ENCODE data around the gene PODXL.
"Not testable (repeated sequence)": the region's sequence is repeated elsewhere in the genome, so short reads cannot be mapped to it uniquely, and the experiment has no call there.

Gene PODXL

DNA sequence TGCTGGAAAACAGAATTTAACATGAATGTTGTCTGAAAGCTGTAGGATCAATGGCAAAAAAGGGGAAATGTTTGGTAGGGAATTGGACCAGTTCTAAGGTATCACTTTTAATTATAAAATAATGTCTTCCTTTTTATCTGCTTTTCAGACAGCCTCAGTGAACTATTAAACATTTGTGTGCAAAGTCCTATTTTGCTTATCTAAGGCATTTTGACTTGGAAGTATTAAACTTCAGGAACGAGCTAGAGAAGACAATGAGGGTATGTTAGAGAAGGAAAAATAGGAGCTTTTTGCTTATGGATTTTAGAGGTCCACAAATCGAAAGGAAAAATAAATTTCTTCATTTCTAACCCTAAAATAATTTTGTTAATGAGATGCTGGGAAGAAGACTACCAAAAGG, 63.3 kb downstream of the PODXL start:
- no peak for DNase-seq (ENCODE audit: low spot score)

DNA sequence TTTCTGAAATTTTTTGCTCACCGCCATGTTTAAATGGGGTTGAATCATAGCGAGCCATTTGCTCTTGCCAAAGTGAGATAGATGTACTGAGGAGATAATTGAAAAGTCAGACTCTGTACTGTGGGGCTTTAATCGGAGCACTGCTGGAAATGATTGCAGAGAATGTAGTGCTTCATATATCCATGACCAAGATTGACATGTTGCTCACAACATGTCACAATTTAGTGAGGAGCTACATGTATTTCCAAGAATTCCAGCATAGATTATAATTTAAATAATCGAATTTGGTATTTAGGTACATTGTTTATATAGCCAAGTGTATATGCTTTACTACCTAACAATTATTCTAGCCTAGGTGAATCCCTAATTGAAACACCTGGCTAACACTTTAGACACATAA, 66.5 kb downstream of the PODXL start:
- no peak for DNase-seq (ENCODE audit: low spot score)

- DNase-seq (ENCODE audit: low spot score) = no peak
Observed at GRCh38 chr7:131489196-131489595, 67.2 kb downstream of the PODXL start.

DNA sequence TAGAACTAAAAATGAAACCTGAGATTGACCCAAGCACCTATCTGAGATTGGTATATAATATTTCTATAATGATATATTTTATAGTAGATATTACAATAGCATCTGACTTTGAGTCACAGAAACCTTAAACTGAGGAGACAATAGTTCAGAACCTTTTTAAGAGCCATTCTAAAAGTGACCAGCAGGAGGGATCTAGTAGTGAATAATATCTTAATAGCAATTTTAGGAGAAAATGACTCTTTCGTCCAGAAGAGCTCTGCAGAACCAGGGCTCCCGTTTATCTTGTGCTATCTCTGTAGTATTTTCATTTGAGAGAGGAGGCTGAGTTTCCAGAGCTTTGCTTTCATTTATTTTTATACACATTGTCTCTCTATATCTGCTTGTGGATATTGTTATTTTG, 68.1 kb downstream of the PODXL start:
- DNase-seq (ENCODE audit: low spot score) = no peak

DNA sequence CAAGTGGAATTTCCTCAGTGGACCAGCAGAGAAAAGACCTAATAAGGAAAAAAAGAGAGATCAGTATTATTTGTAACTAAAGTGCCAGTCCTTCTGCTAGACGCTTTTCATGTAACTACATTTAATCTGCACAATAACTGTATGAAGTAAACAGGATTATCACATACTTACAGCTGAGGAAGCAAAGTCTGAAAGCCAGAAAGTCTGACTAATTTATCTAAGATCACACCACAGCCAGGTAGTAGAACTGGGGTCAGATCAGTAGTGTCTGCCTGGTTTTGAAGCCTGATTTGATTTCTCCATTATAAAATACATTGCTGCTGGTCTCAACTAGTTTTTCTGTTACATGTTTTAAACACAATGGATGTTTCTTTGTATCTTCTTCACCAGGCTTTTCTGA, 69.2 kb downstream of the PODXL start:
- DNase-seq (ENCODE audit: low spot score) = no peak

GRCh38 chr7:131486346-131486745, 70.1 kb downstream of the PODXL start:
- no peak for DNase-seq (ENCODE audit: low spot score)

DNA sequence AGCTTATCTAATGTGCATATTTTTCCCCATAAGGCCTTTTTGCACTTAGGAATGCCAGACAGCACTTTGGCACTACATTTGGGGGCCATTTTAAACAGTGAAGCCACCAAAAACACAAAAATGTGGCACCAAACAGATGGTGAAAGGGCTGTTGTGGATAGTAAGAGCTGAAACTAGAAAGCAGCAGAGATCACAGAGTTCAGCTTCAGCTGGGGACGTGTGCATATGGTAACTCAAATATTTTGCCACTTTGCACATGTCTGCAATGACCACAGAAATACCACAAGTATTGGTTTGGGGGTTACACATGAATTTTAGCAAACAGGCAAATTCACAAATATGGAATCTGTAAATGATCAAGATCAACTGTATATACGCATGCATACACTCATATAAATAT, 72.8 kb downstream of the PODXL start:
- DNase-seq (ENCODE audit: low spot score) = no peak

DNA sequence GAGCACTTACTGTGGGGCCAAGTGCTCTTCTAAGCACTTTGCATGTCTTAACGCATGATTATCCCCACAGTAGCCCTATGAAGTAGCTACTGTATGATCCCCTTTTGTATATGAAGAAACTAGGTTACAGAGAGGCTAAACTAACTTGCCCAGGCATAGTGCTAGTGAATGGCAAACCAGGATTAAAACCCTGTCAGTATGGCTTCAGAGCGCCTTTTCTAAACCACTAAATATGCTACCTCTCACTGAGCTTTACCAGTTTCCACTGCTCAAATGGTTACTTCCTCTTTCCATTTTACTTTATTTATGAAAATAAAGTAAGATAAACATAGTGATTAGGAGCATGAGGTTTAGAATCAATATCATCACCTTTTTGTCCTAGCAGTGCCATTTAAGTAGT, 73.6 kb downstream of the PODXL start:
- DNase-seq (ENCODE audit: low spot score) = no peak

DNA sequence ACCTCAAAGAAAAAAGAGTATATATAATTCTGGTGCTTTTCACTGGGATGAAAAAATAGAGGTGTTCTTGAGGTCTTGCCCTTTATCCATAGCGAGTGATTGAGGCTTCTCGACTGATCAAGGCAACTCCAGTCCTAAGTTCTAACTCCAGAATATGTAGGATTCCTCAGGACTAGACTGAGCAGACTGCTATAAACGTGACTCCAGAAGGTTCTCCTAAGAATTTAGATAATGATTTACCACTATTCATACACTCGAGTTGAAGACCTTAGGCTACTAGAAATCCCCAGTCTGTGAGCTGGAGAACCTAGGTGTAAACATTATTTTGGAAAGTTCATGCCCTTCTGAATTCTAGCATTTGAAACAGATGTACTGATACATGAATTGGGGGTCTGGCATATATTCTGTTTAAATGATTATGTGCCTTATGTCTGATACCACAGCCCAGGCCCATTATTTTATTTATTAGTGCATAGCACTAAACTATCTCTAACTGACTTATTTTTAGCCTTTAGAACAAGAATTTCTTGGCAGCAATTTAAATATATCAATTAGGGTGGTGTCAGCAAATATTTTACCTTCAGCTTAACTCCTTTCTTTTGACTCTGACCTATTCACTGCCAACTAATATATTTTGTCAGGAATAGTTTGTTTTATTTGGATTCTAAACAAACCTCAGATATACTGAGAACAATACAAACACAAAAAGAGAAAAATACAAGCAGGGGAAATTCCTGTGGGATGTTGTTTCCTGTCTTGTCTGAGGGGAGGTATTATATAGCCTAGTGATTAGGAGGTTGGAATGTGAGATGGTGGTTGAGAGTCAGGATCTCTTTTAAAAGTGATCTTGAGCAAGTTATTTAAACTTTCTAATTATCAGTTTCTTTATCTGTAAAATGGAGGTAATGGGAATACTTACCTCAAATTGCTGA, 75.8 kb downstream of the PODXL start:
- no peak for DNase-seq (ENCODE audit: low spot score)

GRCh38 chr7:131476740-131477139, 79.7 kb downstream of the PODXL start:
- DNase-seq (ENCODE audit: low spot score) = no peak

DNA sequence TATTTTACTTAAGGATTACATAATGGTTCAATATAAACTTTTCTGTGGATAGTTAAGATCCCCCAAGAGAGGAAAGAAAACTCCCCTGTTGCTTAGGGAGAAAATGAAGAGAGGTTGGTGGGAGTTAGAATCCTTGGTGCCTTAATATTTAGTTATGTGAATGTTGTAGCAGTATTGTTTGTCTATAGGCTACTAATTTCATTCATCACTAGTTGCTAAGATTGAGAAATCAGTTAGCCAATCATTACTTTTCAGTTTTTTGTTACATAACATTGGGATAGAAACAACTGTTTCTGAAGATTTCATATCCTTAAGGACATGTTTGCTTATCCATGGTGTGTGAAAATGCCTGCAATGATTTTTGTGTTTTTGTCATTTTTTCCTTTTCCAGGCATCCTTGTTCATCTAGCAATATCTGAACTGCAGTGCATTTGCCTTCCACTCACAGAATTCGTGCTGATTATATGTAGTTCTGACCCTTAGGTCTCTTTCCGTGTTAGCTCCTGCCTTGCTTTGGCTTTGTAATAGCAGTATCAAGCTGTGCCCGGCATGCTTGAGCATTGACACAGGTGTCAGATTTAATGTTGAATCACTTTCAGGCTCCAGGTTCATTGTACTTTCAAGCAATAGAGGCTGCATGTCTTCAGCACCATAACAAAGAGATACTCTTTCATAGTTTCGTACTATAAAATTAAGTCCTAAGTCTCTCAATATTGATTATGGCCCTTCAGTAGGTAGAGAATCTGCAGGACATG, 85.0 kb downstream of the PODXL start:
- no peak for DNase-seq (ENCODE audit: low spot score)

DNA sequence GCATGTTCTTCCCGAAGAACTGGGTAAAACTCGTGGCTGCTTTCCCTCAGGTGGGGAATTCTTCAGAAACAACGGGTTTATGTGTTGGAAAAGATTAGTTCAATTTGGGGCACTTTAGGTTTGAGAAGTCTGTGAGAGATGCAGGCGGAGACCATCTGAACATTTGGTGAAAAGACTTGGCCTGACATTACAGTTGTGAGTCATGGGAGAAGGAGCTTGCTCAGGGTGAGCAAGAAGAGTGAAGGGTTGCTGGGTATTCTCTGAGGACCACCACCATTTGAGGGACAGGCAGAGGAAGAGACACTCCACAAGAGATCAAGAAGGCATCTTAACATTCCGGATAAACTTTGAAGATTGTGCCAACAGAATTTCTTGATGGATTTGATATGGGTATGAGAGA, 88.6 kb downstream of the PODXL start:
- no peak for DNase-seq (ENCODE audit: low spot score)

- no peak for DNase-seq (ENCODE audit: low spot score)
Observed at GRCh38 chr7:131466735-131467365, 89.6 kb downstream of the PODXL start.

GRCh38 chr7:131462715-131463114, 93.7 kb downstream of the PODXL start:
- not testable (repeated sequence) for DNase-seq (ENCODE audit: low spot score)

DNA sequence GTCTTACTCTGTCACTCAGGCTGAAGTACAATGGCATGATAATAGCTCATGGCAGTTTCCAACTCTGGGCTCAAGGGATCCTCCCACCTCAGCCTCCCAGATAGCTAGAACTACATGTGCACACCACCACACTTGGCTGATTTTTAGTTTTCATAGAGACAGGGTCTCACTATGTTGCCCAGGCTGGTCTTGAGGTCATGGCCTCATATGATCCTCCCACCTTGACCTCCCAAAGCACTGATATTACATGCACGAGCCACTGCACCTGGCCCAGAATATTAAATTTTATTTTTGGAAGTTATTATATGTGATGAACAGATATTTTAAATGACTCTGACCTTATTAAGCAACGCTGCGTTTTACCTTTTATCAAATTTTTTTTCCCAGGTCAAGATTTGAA, 94.4 kb downstream of the PODXL start:
- DNase-seq (ENCODE audit: low spot score) = no peak

- no peak for DNase-seq (ENCODE audit: low spot score)
Observed at GRCh38 chr7:131459256-131459655, 97.2 kb downstream of the PODXL start.

GRCh38 chr7:131456338-131456737, 100.1 kb downstream of the PODXL start:
- DNase-seq (ENCODE audit: low spot score) = no peak

DNA sequence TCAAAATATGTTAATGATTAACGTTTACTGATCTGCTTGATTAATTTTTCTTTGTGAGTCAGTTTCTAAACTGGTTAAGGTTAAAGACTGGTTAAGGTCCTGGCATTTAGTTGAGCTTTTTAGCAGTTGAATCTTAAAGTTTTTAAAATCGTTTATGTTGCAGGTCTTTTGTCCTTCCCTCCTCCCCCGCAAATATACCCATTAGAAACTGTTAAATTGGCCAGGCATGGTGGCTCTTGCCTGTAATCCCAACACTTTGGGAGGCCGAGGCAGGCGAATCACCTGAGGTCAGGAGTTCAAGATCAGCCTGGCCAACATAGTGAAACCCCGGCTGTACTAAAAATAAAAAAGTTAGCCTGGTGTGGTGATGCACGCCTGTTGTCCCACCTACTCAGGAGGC, 100.9 kb downstream of the PODXL start:
- no peak for DNase-seq (ENCODE audit: low spot score)

DNA sequence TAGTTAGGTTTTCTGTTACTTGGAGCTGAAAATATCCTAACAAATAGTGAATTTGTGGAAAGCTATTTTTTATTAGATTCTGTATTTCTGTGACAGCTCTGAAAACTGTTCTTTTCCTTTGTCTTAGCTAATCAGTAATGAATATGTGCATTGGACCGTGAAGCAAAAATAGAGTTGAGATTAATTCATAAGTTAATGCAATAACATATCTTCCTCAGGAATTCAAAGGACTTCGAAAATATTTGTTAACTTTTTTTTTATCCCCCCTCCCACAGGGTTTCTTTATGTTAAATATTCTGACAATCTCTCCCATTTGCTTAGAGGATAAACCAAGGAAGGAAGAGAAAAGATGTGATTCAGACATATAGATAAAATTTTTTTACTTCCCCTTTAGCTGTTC, 101.4 kb downstream of the PODXL start:
- no peak for DNase-seq (ENCODE audit: low spot score)

- no peak for DNase-seq (ENCODE audit: low spot score)
Observed at GRCh38 chr7:131454498-131454897, 101.9 kb downstream of the PODXL start.

Data from hepatic stellate cell (primary cell).